ENCODE measurements around the gene PHLDB1. TPM values are rescaled to one million over a fixed set of nuclear protein-coding genes. Genes with fewer than 3 reads are reported as not detected.

PHLDB1 gene
- total and polyA plus RNA-seq, 2 of the 8 experiments (the other 6 are each of a cell fraction or from before 2014, with no cell fraction given): 53.9 to 74.8 TPM

DNA sequence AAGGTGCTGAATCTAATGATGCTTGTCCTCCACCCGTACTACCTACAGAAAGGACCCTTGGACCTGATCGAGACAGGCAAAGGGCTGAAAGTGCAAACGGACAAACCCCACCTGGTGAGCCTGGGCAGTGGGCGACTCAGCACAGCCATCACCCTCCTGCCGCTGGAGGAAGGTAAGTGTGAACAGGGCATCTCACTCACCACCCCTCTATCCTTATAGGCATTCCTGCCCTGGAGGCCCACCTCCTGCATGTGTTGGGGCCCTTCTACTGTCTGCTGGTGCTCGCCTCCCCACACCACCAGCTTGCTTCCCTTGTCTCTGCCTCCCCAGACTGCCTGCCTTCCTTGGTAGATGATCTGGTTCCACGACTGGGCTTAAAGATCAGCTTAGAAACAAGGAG, 7.1 kb downstream of the PHLDB1 start:
- Histone ChIP-seq H3K36me3 (ENCODE audit: control insufficient read depth in 2 of 4, insufficient read depth in 4 of 4, low read length in 3 of 4) (no peaks in the 10 kb centered on the region; a peak in 1 of 8 replicates), H4K91ac (replicated peaks; ENCODE audit: insufficient read length, low read length) (peak overlapping the region; percentile 81), H3K27me3 (replicated peaks in 1 of 4; ENCODE audit: control insufficient read depth in 3 of 4, extremely low read depth in 1 of 4, insufficient read depth in 3 of 4, low read length in 3 of 4) (peaks cover 13 to 21% (median 16%) of the 10 kb centered on the region in 4 experiments), H3K4ac (replicated peaks; ENCODE audit: insufficient read length, low read depth, low read length) (peak overlapping the region; percentile 85), H3K9me3 (ENCODE audit: insufficient read depth in 2 of 2, low read depth in 1 of 2, low read length in 1 of 2) (no peaks in the 10 kb centered on the region), H4K20me1 (replicated peaks in 1 of 2; ENCODE audit: control insufficient read depth in 1 of 2, insufficient read depth in 2 of 2, low read length in 2 of 2) (no peaks in the 10 kb centered on the region), H3K23ac (ENCODE audit: insufficient read length) (no peak overlapping the region), H3K79me1 (ENCODE audit: low read depth, low read length) (no peaks in the 10 kb centered on the region), H2BK120ac (replicated peaks; ENCODE audit: low read depth, low read length) (peak overlapping the region; percentile 57), H3K4me3 (ENCODE audit: extremely low read depth in 1 of 4, insufficient read depth in 2 of 4, low read depth in 3 of 4, low read length in 4 of 4) (no peak overlapping the region), H3K23me2 (ENCODE audit: low read depth, low read length) (peaks cover 13% of the 10 kb centered on the region; the same call in 1 of the 2 replicates), H2BK20ac (ENCODE audit: low read length) (peak overlapping the region; percentile 99), H2BK15ac (ENCODE audit: low read length) (peak overlapping the region; percentile 40; the same call in 1 of the 2 replicates), H2BK5ac (ENCODE audit: low read depth, low read length) (peak overlapping the region; percentile 89; the same call in 1 of the 2 replicates), H3K79me2 (ENCODE audit: control insufficient read depth in 1 of 2, insufficient read depth in 2 of 2, low read length in 2 of 2) (no peaks in the 10 kb centered on the region), H3K27ac (ENCODE audit: low read depth, low read length) (peak overlapping the region; percentile 54), H3K4me1 (replicated peaks in 1 of 4; ENCODE audit: control insufficient read depth in 3 of 4, insufficient read depth in 4 of 4, low read length in 3 of 4) (peaks cover 20 to 51% (median 34%) of the 10 kb centered on the region in 4 experiments), H4K5ac (ENCODE audit: insufficient read length, low read depth, low read length) (peak overlapping the region; percentile 19), H3K4me2 (ENCODE audit: insufficient read depth in 1 of 2, low read depth in 2 of 2, low read length in 2 of 2) (peak overlapping the region; percentile 11 to 43; a peak in 1 of 4 replicates), H2AFZ (ENCODE audit: low read length) (0 out of 2 replicates have a peak overlapping the region, but pooled peaks have one; percentile 4), H3K56ac (replicated peaks; ENCODE audit: insufficient read length, low read depth, low read length) (no peak overlapping the region), H3K14ac (ENCODE audit: insufficient read length) (no peak overlapping the region), H2AK5ac (ENCODE audit: low read depth, low read length) (peak overlapping the region; percentile 95), H4K8ac (ENCODE audit: extremely low read depth, insufficient read depth, low read length) (no peak overlapping the region), H3K18ac (ENCODE audit: extremely low read depth, low read length) (peak overlapping the region; percentile 96), H2BK12ac (ENCODE audit: low read depth, low read length) (peak overlapping the region; percentile 99), H3K9ac (replicated peaks in 1 of 4; ENCODE audit: extremely low read depth in 1 of 4, low read depth in 3 of 4, low read length in 3 of 4) (no peak overlapping the region)
- no peak for FAIRE-seq
- 74% methylated on average over 7 of the region's 7 CpGs; no CpG with 5 or more reads in 1 of the 2 experiments for WGBS, 2 experiments (ENCODE audit: extremely low coverage in 1 of 2, insufficient coverage in 1 of 2, insufficient read length in 1 of 2, insufficient replicate concordance in 2 of 2, low coverage in 1 of 2, low lambda C conversion rate in 2 of 2, missing lambda C conversion rate in 1 of 2)
- peak in 1 of 2 experiments; percentile 46 for DNase-seq (ENCODE audit: low read depth in 1 of 2, low spot score in 2 of 2)
- no peak for TF ChIP-seq PHF8 (conservative IDR thresholded peaks at IDR 0.05; ENCODE audit: low read depth, low read length)
- 0 out of 2 replicates have a peak, but pooled peaks have one; percentile 8 for TF ChIP-seq RBBP5 (IDR thresholded peaks at IDR 0.05; ENCODE audit: borderline replicate concordance, low read depth, low read length)
- ChIA-PET CTCF (ENCODE audit: partially characterized antibody) (interaction anchor here (1.2 to 25.3 kb wide), 5 partner anchors 9 to 25 kb away, joined by 7 to 435 read pairs (median 36); no protein-coding TSS in a partner anchor), POLR2A (ENCODE audit: partially characterized antibody) (interaction anchor here (0.8 to 28.7 kb wide), 6 partner anchors 10 to 298 kb away, joined by 3 to 574 read pairs (median 4); no protein-coding TSS in a partner anchor)

All from H1 (cell line).